ENCODE measurements around the gene POLK.
"Not testable (repeated sequence)": the region's sequence is repeated elsewhere in the genome, so short reads cannot be mapped to it uniquely, and the experiment has no call there.

The POLK gene

DNA sequence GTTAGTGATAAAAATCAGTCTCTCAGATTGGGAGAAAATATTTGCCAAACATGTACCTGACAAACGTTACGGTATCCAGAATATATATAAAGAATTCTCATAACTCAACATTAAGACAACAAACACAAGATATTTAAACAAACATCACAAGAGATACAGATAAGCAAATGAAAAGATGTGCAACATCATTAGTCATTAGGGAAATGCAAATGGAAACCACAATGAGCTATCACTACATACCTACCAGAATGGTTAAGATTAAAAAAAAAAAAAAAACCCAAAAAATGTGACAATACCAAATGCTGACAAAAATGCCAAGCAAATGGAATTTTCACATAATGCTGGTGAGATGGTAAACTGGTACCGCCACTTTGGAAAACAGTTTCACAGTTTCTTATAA is 15.7 kb upstream of the POLK start:
- Histone ChIP-seq H3K4me1 (ENCODE audit: insufficient read depth, insufficient read length) (peaks cover 2% of the 10 kb centered on the region), H3K4me3 (ENCODE audit: insufficient read length, low read depth) (no peak overlapping the region), H3K27me3 (ENCODE audit: insufficient read depth, insufficient read length) (no peaks in the 10 kb centered on the region), H3K9me3 (ENCODE audit: insufficient read depth, low read length) (peaks cover 11% of the 10 kb centered on the region; the same call in 1 of the 2 replicates), H3K9ac (ENCODE audit: insufficient read length, low read depth) (no peak overlapping the region), H3K36me3 (ENCODE audit: insufficient read depth, insufficient read length, low read length) (peaks cover 8% of the 10 kb centered on the region)
- TF ChIP-seq SUZ12 (IDR thresholded peaks at IDR 0.05; ENCODE audit: extremely low read depth, insufficient read depth, insufficient read length) (no peak), YY1 (IDR thresholded peaks at IDR 0.05; ENCODE audit: insufficient read depth, insufficient read length) (no peak), ZNF274 (IDR thresholded peaks at IDR 0.05; ENCODE audit: low read depth, low read length) (no peak)
- DNase-seq (ENCODE audit: low read depth, low spot score), result no peak

DNA sequence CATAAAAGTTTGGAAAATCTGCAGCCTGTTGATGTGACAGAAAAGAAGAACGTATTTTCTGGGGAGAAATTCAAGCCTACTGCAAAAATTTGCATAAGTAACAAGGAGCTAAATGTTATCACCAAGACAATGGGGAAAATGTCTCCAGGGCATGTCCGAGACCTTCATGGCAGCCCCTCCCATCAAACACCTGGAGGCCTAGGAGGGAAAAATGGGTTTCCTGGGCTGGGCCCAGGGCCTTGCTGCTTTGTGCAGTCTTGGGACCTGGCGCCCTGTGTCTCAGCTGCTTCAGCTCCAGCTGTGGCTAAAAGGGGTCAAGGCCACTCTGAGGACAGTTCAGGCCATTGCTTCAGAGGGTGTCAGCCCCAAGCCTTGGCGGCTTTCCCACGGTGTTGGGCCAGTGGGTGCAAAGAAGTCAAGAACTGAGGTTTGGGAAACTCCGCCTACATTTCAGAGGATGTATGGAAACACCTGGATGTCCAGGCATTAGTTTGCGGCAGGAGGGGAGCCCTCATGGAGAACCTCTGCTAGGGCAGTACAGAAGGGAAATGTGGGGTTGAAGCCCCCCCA is 13.4 kb upstream of the POLK start:
- no peak overlapping the region for H3K9ac ChIP-seq (ENCODE audit: insufficient read length, low read depth)
- no peak for DNase-seq (ENCODE audit: low read depth, low spot score)

DNA sequence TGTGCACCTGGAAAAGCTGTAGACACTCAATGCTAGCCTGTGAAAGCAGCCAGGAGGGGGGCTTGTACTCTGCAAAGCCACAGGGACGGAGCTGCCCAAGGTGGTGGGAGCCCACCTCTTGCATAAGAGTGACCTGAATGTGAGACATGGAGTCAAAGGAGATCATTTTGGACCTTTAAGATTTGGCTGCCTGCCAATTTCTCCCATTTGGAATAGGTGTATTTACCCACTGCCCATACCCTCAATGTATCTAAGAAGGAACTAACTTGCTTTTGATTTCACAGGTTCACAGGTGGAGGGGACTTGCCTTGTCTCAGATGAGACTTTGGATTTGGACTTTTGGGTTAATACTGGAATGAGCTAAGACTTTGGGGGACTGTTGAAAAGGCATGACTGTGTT is 12.8 kb upstream of the POLK start:
- H3K4me1 ChIP-seq (ENCODE audit: insufficient read depth, insufficient read length); H3K27me3 ChIP-seq (ENCODE audit: insufficient read depth, insufficient read length); H3K4me3 ChIP-seq (ENCODE audit: insufficient read length, low read depth); H3K36me3 ChIP-seq (ENCODE audit: insufficient read depth, insufficient read length, low read length); DNase-seq (ENCODE audit: low read depth, low spot score); H3K9ac ChIP-seq (ENCODE audit: insufficient read length, low read depth): not testable (repeated sequence)
- peaks cover 11% of the 10 kb centered on the region; the same call in 1 of the 2 replicates for H3K9me3 ChIP-seq (ENCODE audit: insufficient read depth, low read length)

More for the DNA sequence above, 13.4 kb upstream of the POLK start:
- peaks cover 5% of the 10 kb centered on the region for H3K36me3 ChIP-seq (ENCODE audit: insufficient read depth, insufficient read length, low read length)
- H3K9me3 ChIP-seq (ENCODE audit: insufficient read depth, low read length), result peaks cover 11% of the 10 kb centered on the region; the same call in 1 of the 2 replicates
- TF ChIP-seq ZNF274 (IDR thresholded peaks at IDR 0.05; ENCODE audit: low read depth, low read length), result no peak
- TF ChIP-seq YY1 (IDR thresholded peaks at IDR 0.05; ENCODE audit: insufficient read depth, insufficient read length), result no peak
- no peak for TF ChIP-seq SUZ12 (IDR thresholded peaks at IDR 0.05; ENCODE audit: extremely low read depth, insufficient read depth, insufficient read length)
- no peak overlapping the region for H3K4me3 ChIP-seq (ENCODE audit: insufficient read length, low read depth)
- peaks cover 2% of the 10 kb centered on the region for H3K4me1 ChIP-seq (ENCODE audit: insufficient read depth, insufficient read length)
- H3K27me3 ChIP-seq (ENCODE audit: insufficient read depth, insufficient read length), result no peaks in the 10 kb centered on the region

DNA sequence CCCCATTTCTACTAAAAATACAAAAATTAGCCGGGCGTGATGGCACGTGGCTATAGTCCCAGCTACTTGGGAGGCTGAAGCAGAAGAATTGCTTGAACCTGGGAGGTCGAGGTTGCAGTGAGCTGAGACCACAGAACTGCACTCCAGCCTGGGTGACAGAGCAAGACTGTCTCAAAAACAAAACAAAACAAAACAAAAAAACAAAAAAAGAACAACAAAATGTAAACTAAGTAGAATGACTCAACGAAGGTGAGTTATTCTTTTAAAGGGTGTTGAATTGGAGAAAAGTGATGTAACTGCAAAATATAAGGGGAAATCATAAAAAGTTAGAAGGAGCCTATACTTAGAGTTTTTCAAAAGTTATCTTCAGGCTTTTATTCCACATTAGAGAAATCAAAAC is 6.6 kb upstream of the POLK start:
- H3K9ac ChIP-seq (ENCODE audit: insufficient read length, low read depth); H3K36me3 ChIP-seq (ENCODE audit: insufficient read depth, insufficient read length, low read length); DNase-seq (ENCODE audit: low read depth, low spot score); H3K4me1 ChIP-seq (ENCODE audit: insufficient read depth, insufficient read length); H3K4me3 ChIP-seq (ENCODE audit: insufficient read length, low read depth); H3K27me3 ChIP-seq (ENCODE audit: insufficient read depth, insufficient read length); H3K9me3 ChIP-seq (ENCODE audit: insufficient read depth, low read length): not testable (repeated sequence)

DNA sequence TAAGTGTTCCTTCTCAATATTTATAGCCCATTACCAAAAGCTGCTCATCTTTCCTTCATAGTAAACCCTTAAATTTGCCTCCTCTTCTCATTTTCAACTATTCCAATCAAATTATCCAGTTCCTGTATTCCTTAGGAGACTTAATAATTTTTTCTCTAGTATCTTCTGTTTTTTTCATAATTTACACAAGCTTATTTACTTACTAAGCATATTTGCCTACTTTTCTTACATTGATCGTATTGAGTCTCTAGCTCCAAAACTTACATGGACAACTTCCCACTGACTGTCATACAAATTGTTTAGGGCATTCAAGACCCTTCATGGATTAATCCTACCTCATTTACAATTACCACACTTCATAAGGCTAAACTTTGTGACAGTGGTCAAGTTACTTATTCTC is 3.9 kb upstream of the POLK start:
- Histone ChIP-seq H3K4me3 (ENCODE audit: insufficient read length, low read depth) (no peak overlapping the region), H3K4me1 (ENCODE audit: insufficient read depth, insufficient read length) (no peaks in the 10 kb centered on the region), H3K36me3 (ENCODE audit: insufficient read depth, insufficient read length, low read length) (peaks cover 8% of the 10 kb centered on the region), H3K9ac (ENCODE audit: insufficient read length, low read depth) (no peak overlapping the region), H3K9me3 (ENCODE audit: insufficient read depth, low read length) (no peaks in the 10 kb centered on the region), H3K27me3 (ENCODE audit: insufficient read depth, insufficient read length) (no peaks in the 10 kb centered on the region)
- no peak for TF ChIP-seq ZNF274 (IDR thresholded peaks at IDR 0.05; ENCODE audit: low read depth, low read length)
- TF ChIP-seq SUZ12 (IDR thresholded peaks at IDR 0.05; ENCODE audit: extremely low read depth, insufficient read depth, insufficient read length), result no peak
- no peak for TF ChIP-seq YY1 (IDR thresholded peaks at IDR 0.05; ENCODE audit: insufficient read depth, insufficient read length)
- DNase-seq (ENCODE audit: low read depth, low spot score), result no peak

DNA sequence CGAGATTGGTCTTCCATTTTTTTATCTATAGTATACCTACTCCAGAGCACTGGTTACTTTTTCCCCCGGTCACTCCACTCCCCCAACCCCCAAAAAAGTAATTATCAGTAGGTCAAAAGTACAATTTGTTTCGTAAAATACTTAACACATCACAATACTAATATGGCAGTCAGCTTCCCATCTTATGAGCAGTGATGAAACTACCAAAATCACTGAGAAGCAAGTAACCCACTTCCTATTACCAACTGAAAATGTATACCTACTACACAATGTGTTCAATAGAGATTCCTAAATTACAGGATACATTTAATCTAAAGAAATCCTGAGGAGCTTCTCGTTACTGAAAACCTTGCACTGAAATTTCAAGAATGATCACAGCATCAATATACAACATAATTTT is 2.1 kb upstream of the POLK start:
- H3K27me3 ChIP-seq (ENCODE audit: insufficient read depth, insufficient read length), result no peaks in the 10 kb centered on the region
- H3K9me3 ChIP-seq (ENCODE audit: insufficient read depth, low read length), result no peaks in the 10 kb centered on the region
- no peaks in the 10 kb centered on the region for H3K4me1 ChIP-seq (ENCODE audit: insufficient read depth, insufficient read length)
- H3K9ac ChIP-seq (ENCODE audit: insufficient read length, low read depth), result no peak overlapping the region
- H3K36me3 ChIP-seq (ENCODE audit: insufficient read depth, insufficient read length, low read length), result peaks cover 4% of the 10 kb centered on the region
- H3K4me3 ChIP-seq (ENCODE audit: insufficient read length, low read depth), result peak overlapping the region; percentile 8
- no peak for DNase-seq (ENCODE audit: low read depth, low spot score)
- no peak for TF ChIP-seq ZNF274 (IDR thresholded peaks at IDR 0.05; ENCODE audit: low read depth, low read length)
- no peak for TF ChIP-seq YY1 (IDR thresholded peaks at IDR 0.05; ENCODE audit: insufficient read depth, insufficient read length)
- TF ChIP-seq SUZ12 (IDR thresholded peaks at IDR 0.05; ENCODE audit: extremely low read depth, insufficient read depth, insufficient read length), result no peak

DNA sequence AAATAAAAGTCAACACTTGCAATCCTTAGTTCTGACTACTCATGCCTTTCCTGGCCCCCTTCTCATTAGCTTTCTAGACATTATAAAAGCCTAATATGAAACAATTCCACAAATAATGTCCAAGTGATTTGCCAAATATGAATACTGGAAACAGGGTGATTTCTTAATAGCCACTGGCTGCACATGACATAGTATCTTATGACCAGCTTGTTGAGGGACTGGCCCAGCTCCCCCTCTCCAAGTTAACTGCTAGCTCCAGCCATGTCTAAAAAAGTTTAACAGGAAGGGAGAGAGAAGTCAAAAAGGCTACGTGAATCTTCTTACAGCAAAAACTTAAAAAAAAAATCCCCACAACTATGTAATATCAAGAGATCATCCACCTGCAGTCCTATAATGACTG is 1.7 kb upstream of the POLK start:
- no peaks in the 10 kb centered on the region for H3K4me1 ChIP-seq (ENCODE audit: insufficient read depth, insufficient read length)
- H3K36me3 ChIP-seq (ENCODE audit: insufficient read depth, insufficient read length, low read length), result no peaks in the 10 kb centered on the region
- DNase-seq (ENCODE audit: low read depth, low spot score), result no peak
- no peaks in the 10 kb centered on the region for H3K27me3 ChIP-seq (ENCODE audit: insufficient read depth, insufficient read length)
- no peaks in the 10 kb centered on the region for H3K9me3 ChIP-seq (ENCODE audit: insufficient read depth, low read length)
- TF ChIP-seq ZNF274 (IDR thresholded peaks at IDR 0.05; ENCODE audit: low read depth, low read length) (no peak), YY1 (IDR thresholded peaks at IDR 0.05; ENCODE audit: insufficient read depth, insufficient read length) (no peak), SUZ12 (IDR thresholded peaks at IDR 0.05; ENCODE audit: extremely low read depth, insufficient read depth, insufficient read length) (no peak)
- peak overlapping the region; percentile 88 for H3K4me3 ChIP-seq (ENCODE audit: insufficient read length, low read depth)
- no peak overlapping the region for H3K9ac ChIP-seq (ENCODE audit: insufficient read length, low read depth)

DNA sequence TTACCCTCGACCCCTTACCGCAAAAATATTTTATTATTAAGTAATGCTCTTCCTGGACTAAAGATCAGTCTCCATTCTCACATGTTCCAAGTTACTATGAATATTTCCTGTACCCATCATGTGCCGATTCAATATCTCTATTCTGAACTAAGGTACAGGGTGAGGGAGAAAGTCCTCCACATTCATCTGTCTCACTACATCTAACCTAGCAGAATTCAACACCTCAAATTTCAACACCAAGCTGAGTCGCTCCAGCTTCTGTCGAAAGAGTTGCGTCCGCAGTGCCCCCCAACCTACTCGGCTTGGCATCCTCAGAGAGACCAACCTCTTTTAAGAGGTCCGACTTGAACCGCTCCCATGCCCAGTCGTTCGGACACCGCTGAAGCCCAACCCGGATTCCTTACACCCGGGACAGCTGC is 1.3 kb upstream of the POLK start:
- Histone ChIP-seq H3K27me3 (ENCODE audit: insufficient read depth, insufficient read length) (no peaks in the 10 kb centered on the region), H3K4me1 (ENCODE audit: insufficient read depth, insufficient read length) (no peaks in the 10 kb centered on the region), H3K4me3 (ENCODE audit: insufficient read length, low read depth) (peak overlapping the region; percentile 88), H3K9me3 (ENCODE audit: insufficient read depth, low read length) (no peaks in the 10 kb centered on the region), H3K9ac (ENCODE audit: insufficient read length, low read depth) (peak overlapping the region; percentile 92), H3K36me3 (ENCODE audit: insufficient read depth, insufficient read length, low read length) (no peaks in the 10 kb centered on the region)
- TF ChIP-seq YY1 (IDR thresholded peaks at IDR 0.05; ENCODE audit: insufficient read depth, insufficient read length) (no peak), ZNF274 (IDR thresholded peaks at IDR 0.05; ENCODE audit: low read depth, low read length) (no peak), SUZ12 (IDR thresholded peaks at IDR 0.05; ENCODE audit: extremely low read depth, insufficient read depth, insufficient read length) (no peak)
- peak; percentile 5 for DNase-seq (ENCODE audit: low read depth, low spot score)

All from NT2/D1 (cell line).